ENCODE measurements around the gene MYRIP.
"Not testable (repeated sequence)": the region's sequence is repeated elsewhere in the genome, so short reads cannot be mapped to it uniquely, and the experiment has no call there.

MYRIP gene

DNA sequence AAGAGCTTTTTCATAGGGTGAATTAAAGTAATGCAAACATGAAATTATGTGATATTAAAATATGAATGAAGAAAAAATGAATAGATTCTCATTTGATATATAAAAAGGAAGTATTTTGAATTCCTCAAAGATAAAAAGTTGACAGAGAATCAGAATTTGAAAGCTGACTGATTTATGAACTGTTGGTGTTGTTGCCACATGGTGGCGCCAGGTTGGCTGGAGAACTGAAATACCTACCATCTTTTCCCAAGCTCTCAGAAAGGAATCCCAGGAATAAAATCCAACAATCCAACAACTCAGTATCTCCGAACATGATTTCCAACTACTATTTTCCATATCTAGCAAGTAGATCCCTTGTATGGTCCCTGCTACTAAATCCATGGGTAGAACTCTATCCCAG is 3.1 kb downstream of the MYRIP start:
- Histone ChIP-seq H3K27me3 (peaks cover 86% of the 10 kb centered on the region), H3K4me1 (ENCODE audit: control insufficient read depth in 1 of 2, insufficient read depth in 1 of 2, low read depth in 1 of 2, low read length in 1 of 2) (peaks cover 7 to 9% of the 10 kb centered on the region in 2 experiments), H3K4me3 (ENCODE audit: low read depth in 1 of 2, low read length in 1 of 2) (no peak overlapping the region), H3K9me3 (no peaks in the 10 kb centered on the region), H3K36me3 (no peaks in the 10 kb centered on the region), H3K27ac (no peak overlapping the region)
- TF ChIP-seq, protein P1, sequence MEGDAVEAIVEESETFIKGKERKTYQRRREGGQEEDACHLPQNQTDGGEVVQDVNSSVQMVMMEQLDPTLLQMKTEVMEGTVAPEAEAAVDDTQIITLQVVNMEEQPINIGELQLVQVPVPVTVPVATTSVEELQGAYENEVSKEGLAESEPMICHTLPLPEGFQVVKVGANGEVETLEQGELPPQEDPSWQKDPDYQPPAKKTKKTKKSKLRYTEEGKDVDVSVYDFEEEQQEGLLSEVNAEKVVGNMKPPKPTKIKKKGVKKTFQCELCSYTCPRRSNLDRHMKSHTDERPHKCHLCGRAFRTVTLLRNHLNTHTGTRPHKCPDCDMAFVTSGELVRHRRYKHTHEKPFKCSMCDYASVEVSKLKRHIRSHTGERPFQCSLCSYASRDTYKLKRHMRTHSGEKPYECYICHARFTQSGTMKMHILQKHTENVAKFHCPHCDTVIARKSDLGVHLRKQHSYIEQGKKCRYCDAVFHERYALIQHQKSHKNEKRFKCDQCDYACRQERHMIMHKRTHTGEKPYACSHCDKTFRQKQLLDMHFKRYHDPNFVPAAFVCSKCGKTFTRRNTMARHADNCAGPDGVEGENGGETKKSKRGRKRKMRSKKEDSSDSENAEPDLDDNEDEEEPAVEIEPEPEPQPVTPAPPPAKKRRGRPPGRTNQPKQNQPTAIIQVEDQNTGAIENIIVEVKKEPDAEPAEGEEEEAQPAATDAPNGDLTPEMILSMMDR (IDR thresholded peaks at IDR 0.05), result no peak

DNA sequence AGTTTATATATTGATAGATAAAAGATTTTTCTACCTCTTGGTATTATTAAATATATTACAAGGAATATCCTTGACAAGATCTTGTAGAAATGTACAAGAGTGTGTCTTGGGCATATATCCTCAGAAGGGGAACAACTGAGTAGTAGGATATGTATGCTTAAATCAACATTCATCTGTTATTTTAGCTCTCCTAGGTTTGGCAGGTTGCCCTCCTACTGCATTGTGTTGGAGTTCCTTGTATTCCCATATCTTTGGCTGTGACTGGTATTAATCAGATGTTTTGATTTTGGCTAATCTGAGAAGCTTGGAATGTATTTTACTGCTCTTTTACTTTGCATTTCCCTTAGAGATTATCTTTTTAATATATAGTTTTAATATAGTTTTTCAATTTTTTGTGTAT is 4.6 kb downstream of the MYRIP start:
- TF ChIP-seq, protein P1 (IDR thresholded peaks at IDR 0.05), result no peak
- H3K9me3 ChIP-seq, result no peaks in the 10 kb centered on the region
- H3K4me3 ChIP-seq (ENCODE audit: low read depth in 1 of 2, low read length in 1 of 2), result no peak overlapping the region
- H3K27ac ChIP-seq, result no peak overlapping the region
- no peaks in the 10 kb centered on the region for H3K36me3 ChIP-seq
- peaks cover 7 to 9% of the 10 kb centered on the region in 2 experiments for H3K4me1 ChIP-seq (ENCODE audit: control insufficient read depth in 1 of 2, insufficient read depth in 1 of 2, low read depth in 1 of 2, low read length in 1 of 2)
- peaks cover 84% of the 10 kb centered on the region for H3K27me3 ChIP-seq

DNA sequence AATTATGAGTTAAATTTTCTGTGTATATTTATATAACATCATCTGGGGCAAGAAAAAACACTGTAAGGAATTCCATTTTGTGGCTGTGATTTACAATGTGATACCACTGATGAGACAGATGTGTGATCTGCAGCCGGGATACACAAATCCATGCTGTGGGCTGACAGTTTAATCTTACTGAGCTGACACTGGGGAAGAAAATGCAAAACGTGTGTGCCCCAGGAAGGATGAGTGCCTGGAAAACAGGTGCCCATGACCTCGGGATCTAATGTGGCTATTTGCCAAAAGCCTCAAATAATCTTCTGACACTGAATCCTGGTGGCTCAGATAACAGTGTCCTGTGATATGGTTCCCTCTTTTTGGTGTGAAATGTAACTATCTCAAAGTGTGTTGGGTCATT is 10.5 kb downstream of the MYRIP start:
- Histone ChIP-seq H3K9me3 (no peaks in the 10 kb centered on the region), H3K36me3 (no peaks in the 10 kb centered on the region), H3K4me3 (ENCODE audit: low read depth in 1 of 2, low read length in 1 of 2) (no peak overlapping the region), H3K27ac (no peak overlapping the region), H3K4me1 (ENCODE audit: control insufficient read depth in 1 of 2, insufficient read depth in 1 of 2, low read depth in 1 of 2, low read length in 1 of 2) (no peaks in the 10 kb centered on the region), H3K27me3 (peaks cover 50% of the 10 kb centered on the region)
- TF ChIP-seq, protein P1 (IDR thresholded peaks at IDR 0.05), result no peak

DNA sequence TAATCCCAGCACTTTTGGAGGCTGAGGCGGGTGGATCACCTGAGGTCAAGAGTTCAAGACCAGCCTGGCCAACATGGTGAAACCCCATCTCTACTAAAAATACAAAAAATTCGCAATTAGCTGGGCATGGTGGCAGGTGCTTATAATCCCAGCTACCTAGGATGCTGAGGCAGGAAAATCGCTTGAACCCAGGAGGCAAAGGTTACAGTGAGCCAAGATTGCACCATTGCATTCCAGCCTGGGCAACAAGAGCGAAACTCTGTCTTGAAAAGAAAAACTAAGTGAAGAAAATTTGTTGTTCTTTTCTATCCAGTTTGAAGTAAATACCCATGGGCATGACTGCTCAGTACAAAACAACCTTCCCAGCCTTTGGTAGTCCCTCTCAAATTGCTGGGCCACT is 24.4 kb downstream of the MYRIP start:
- H3K36me3 ChIP-seq; H3K4me3 ChIP-seq (ENCODE audit: low read depth in 1 of 2, low read length in 1 of 2); H3K9me3 ChIP-seq; H3K27me3 ChIP-seq; H3K27ac ChIP-seq; H3K4me1 ChIP-seq (ENCODE audit: control insufficient read depth in 1 of 2, insufficient read depth in 1 of 2, low read depth in 1 of 2, low read length in 1 of 2): not testable (repeated sequence)

DNA sequence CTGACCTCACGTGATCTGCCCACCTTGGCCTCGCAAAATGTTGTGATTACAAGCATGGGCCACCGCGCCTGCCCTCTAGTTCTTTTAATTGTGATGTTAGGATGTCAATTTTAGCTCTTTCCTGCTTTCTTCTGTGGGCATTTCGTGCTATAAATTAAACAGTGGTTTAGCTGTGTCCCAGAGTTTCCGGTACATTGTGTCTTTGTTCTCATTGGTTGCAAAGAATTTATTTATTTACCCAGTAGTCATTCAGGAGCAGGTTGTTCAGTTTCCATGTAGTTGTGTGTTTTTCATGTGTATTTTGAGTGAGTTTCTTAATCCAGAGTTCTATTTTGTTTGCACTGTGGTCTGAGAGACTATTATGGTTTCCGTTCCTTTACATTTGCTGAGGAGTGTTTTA is 30.1 kb downstream of the MYRIP start:
- no peak overlapping the region for H3K4me3 ChIP-seq (ENCODE audit: low read depth in 1 of 2, low read length in 1 of 2)
- no peak overlapping the region for H3K27ac ChIP-seq
- TF ChIP-seq, protein P1 (IDR thresholded peaks at IDR 0.05), result no peak
- no peaks in the 10 kb centered on the region for H3K9me3 ChIP-seq
- H3K4me1 ChIP-seq (ENCODE audit: control insufficient read depth in 1 of 2, insufficient read depth in 1 of 2, low read depth in 1 of 2, low read length in 1 of 2), result no peaks in the 10 kb centered on the region
- no peaks in the 10 kb centered on the region for H3K27me3 ChIP-seq
- H3K36me3 ChIP-seq, result no peaks in the 10 kb centered on the region

DNA sequence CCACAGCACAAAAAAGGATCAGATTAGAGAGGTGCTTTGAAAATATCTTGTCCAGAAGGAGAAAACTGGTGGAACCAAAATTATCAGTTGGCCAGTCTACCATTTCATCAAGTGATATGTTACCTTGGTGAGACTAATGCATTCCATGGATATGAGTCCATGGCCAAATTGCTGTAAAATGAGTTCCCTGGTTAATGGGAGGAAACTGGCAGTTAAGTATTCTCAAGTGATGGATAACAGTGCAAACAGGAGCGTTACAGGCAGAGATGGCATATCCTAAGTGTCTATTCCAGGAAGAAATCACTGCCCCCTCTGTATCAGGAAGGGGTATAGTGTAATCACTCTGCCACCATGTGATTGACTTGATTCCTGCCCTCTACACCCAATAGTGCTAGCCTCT is 34.0 kb downstream of the MYRIP start:
- no peak overlapping the region for H3K27ac ChIP-seq
- no peaks in the 10 kb centered on the region for H3K4me1 ChIP-seq (ENCODE audit: control insufficient read depth in 1 of 2, insufficient read depth in 1 of 2, low read depth in 1 of 2, low read length in 1 of 2)
- no peaks in the 10 kb centered on the region for H3K27me3 ChIP-seq
- TF ChIP-seq, protein P1 (IDR thresholded peaks at IDR 0.05), result no peak
- H3K9me3 ChIP-seq, result no peaks in the 10 kb centered on the region
- H3K4me3 ChIP-seq (ENCODE audit: low read depth in 1 of 2, low read length in 1 of 2), result no peak overlapping the region
- H3K36me3 ChIP-seq, result no peaks in the 10 kb centered on the region
